ENCODE results near the gene LRP8.

The LRP8 gene

GRCh38 chr1:53259932-53260331 lies 67.9 kb downstream of the LRP8 start:
- ChIA-PET CTCF (interaction anchor here (0.6 to 1.0 kb wide), 3 partner anchors 128 to 192 kb away, joined by 3 to 6 read pairs (median 4); no protein-coding TSS in a partner anchor), POLR2A (ENCODE audit: low non-redundant PET) (no interaction called here)
- no peak overlapping the region for H3K27ac ChIP-seq
- TF ChIP-seq CTCF (conservative IDR thresholded peaks at IDR 0.05; ENCODE audit: low read depth), result no peak
- DNase-seq (ENCODE audit: low spot score), result no peak

GRCh38 chr1:53258216-53258615 lies 69.7 kb downstream of the LRP8 start:
- ChIA-PET CTCF (no interaction called here), POLR2A (ENCODE audit: low non-redundant PET) (no interaction called here)
- H3K27ac ChIP-seq, result no peak overlapping the region
- TF ChIP-seq CTCF (conservative IDR thresholded peaks at IDR 0.05; ENCODE audit: low read depth), result no peak
- no peak for DNase-seq (ENCODE audit: low spot score)

- TF ChIP-seq CTCF (conservative IDR thresholded peaks at IDR 0.05; ENCODE audit: low read depth), result no peak
- no peak overlapping the region for H3K27ac ChIP-seq
- ChIA-PET POLR2A (ENCODE audit: low non-redundant PET) (no interaction called here), CTCF (interaction anchor here (0.7 kb wide), 1 partner anchor 591 kb away, joined by 3 read pairs; no protein-coding TSS in a partner anchor)
- DNase-seq (ENCODE audit: low spot score), result no peak
Measured at GRCh38 chr1:53257454-53258081, 70.3 kb downstream of the LRP8 start.

- TF ChIP-seq CTCF (conservative IDR thresholded peaks at IDR 0.05; ENCODE audit: low read depth), result no peak
- no peak for DNase-seq (ENCODE audit: low spot score)
- no peak overlapping the region for H3K27ac ChIP-seq
- CTCF ChIA-PET, result interaction anchor here (0.7 kb wide), 1 partner anchor 590 kb away, joined by 3 read pairs; no protein-coding TSS in a partner anchor
- POLR2A ChIA-PET (ENCODE audit: low non-redundant PET), result no interaction called here
Measured at GRCh38 chr1:53256511-53257453, 71.1 kb downstream of the LRP8 start.

- ChIA-PET POLR2A (ENCODE audit: low non-redundant PET) (no interaction called here), CTCF (no interaction called here)
- no peak overlapping the region for H3K27ac ChIP-seq
- no peak for TF ChIP-seq CTCF (conservative IDR thresholded peaks at IDR 0.05; ENCODE audit: low read depth)
- no peak for DNase-seq (ENCODE audit: low spot score)
Measured at GRCh38 chr1:53255031-53255430, 72.8 kb downstream of the LRP8 start.

GRCh38 chr1:53254011-53254640 lies 73.7 kb downstream of the LRP8 start:
- no peak for DNase-seq (ENCODE audit: low spot score)
- POLR2A ChIA-PET (ENCODE audit: low non-redundant PET), result no interaction called here
- CTCF ChIA-PET, result interaction anchor here (0.6 kb wide), 1 partner anchor 531 kb away, joined by 3 read pairs; no protein-coding TSS in a partner anchor
- no peak for TF ChIP-seq CTCF (conservative IDR thresholded peaks at IDR 0.05; ENCODE audit: low read depth)
- H3K27ac ChIP-seq, result no peak overlapping the region

Data from RWPE1 (cell line).